Measurements from ENCODE around the gene TIMP2.
A peak's percentile ranks its signal among the peaks of the same experiment; 100 is the strongest.
"Not testable (repeated sequence)": the region's sequence is repeated elsewhere in the genome, so short reads cannot be mapped to it uniquely, and the experiment has no call there.

TIMP2 gene

DNA sequence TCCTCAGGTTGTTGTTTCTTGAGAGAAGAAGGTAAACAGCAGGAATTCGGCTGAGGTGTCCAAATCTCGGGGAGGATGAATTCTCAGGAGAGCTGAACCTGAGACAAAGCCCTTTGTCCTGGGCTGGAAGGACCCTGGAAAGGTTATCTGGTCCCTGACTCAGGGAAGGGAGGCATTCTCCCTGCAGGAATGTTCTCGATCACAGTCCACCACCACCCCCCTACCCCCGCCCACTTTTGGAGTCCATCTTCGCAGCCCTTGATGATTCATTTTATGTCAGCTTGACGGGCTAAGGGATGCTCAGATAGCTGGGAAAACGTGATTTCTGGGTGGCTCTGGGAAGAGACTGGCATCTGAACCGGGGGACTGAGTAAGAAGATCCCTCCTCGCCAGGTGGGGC, 20.8 kb downstream of the TIMP2 start:
- no peak for DNase-seq

DNA sequence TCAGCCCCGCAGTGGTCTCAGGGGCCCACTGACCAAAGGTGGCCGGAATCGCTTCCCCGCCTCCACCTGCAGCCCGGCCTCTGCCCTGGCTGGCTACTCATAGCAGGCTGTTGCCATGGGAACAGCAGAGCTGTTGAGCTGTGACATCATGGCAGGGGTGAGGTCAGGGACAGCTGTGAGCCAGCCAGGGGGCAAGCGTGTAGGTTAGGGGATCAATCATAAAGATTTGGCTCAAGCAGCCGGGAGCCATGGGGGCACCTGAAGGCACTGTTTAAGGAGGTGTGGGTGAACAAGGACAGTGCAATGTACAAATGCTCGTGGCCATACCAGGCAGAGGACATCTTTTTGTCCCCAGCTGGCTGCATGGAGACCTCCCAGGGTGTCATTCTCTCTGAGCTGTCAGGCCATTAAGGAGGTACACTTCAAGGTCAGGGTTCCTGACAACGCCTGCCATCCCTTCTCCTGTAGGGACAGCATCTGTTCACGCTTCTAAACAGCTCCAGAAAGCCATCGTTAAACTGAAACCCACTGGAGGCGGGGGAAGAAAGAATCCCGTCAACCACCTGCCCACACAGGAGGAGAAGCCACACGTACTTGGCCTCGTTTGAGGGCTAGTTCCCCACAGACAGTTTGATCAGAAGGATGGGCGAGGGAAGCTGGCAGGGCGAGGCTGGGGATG, 21.9 kb downstream of the TIMP2 start, which contains the start of gene CEP295NL:
TSS of gene CEP295NL (minus strand) at position 101 of the 679 bp plus-strand sequence. CDS start 1,373 bp downstream, outside the sequence.
- peak; percentile 93 to 96 for DNase-seq

DNA sequence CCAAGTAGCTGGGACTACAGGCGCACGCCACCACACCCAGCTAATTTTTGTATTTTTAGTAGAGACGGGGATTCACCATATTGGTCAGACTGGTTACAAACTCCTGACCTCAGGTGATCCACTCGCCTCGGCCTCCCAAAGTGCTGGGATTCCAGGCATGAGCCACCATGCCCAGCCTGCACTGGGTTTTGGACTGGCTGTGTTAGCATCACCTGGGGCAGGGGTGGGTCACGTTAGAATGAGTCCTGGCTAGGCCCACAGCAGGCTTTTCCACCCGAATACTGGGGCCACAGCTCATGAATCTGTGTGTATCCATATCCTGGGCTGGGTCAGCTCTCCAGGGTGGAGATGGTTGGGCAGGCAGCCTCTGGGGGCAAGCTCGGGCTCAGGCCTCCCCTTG, 23.0 kb downstream of the TIMP2 start:
- not testable (repeated sequence) for DNase-seq

DNA sequence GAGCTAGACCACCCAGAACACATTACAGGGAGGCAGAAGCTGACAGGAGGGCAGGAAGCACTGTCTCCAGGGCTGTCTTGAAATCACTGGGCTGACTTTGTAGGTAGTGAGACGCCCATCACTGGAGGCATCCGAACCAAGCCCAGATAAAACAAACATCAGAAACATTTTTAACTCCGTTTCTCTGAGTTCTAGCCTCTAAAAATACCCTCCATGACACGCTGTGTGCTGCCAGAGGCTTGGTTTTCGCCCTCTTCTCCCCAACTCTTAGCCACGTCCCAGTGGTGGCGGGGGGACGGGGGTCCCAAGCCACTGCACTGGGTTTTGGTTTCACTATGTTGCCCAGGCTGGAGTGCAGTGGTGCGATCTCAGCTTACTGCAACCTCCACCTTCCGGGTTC, 23.4 kb downstream of the TIMP2 start:
- DNase-seq: no peak

DNA sequence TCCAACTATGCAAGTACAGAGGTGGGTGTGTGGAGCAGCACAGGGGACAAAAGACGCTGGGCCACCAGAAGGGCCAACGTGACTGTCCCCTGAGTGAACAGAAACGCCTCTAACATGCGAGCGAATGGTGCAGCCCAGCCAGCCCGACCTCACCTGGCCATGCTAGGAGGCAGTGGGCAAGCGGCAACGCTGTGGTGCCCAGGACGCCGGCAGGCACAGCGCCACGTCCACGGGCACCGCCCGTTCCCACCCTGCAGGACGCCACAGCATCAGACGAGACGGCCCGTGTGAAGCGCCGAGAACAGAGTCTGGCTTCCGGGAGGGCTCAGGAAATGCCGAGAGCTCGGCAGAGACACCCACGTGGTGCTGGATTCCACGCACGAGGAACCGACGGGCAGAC, 24.4 kb downstream of the TIMP2 start:
- DNase-seq: no peak

DNA sequence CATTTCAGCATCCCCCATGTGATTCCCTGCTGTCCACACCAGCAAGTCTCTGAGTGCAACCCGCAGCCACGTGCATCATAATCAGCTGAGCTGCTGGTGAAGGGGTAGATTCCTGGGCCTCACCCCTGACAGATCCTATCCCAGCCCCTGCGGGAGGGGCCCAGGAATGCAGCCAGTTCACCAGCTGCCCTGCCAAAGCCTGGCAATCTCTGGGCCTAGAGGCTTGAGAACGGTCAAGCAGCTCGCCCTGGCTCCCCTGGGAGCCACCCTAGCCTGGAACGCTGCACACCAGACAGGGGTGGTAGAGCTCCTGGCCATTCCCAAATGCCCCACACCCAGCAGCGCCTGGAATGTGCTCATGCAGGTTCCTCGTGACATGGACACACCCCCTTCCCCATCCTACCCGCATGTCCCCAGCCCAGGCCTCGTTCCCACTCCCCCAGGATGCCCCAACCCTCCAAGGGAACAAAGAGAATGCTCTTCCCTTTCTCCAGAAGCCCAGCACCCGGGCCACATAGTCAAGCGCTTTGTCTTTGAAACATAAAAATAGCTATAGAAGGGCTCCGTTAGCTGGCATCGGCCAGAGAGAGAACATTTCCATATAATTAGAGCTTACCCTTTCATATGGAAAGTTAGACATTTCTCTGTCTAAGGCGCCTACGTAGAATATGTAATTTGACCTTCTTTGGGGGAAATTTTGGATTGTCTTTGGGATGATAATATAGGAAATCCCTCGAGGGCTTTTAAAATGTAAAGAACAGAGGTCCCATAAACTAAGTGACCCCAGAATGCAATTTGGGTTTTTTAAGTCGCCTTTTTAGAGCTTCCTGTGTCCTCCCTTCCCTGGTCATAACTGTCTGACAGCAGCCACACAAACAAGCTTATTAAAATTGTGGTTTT, 25.6 kb downstream of the TIMP2 start:
- no peak for DNase-seq

DNA sequence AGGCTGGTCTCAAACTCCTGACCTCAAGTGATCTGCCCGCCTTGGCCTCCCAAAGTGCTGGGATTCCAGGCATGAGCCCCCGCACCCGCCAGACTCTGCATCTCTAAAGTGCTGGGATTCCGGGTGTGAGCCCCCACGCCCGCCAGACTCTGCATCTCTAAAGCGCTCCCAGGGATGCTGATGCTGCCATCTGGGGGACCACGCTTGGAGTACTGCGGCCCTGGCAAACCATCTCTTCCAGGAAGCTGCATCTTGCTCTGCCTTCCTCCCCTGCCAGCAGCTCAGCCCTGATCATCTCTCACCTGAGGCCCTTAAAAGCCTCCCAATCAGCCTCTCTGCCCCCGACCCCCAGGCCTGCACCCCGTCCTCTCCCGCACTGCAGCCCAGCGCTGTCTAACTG, 26.2 kb downstream of the TIMP2 start:
- no peak for DNase-seq

DNA sequence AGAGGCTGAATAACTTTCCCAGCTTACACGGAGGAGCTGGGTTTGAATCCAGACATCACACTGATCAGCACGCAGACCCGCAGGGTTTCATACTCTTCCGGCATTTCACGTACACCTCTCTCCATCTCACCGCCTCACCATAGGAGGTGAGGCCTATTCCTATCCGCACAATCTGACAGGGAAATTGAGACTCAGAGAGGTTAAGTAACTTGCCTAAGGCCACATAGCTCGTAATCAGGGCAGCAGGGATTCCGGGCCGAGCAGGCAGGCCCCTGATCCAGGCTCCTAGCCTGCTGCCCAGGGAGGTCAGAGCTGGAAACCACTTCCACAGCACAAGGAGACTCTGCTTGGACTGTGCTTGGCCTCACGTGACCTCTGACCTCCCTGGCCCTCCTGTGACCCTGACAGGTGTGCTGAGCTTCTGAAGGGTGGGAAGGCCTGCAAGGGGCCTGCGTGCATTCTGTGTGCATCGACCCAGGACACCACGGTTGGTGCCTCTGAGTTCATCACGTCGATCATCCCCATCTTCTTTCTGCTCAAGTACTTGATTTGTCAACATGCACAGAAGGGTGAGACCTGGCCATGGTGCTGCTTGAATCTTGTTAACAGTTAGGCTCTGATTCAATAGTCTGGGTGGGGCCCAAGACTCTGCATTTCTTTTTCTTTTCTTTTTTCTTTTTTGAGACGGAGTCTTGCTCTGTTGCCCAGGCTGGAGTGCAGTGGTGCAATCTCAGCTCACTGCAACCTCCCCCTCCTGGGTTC, 26.9 kb downstream of the TIMP2 start:
- DNase-seq: no peak

DNA sequence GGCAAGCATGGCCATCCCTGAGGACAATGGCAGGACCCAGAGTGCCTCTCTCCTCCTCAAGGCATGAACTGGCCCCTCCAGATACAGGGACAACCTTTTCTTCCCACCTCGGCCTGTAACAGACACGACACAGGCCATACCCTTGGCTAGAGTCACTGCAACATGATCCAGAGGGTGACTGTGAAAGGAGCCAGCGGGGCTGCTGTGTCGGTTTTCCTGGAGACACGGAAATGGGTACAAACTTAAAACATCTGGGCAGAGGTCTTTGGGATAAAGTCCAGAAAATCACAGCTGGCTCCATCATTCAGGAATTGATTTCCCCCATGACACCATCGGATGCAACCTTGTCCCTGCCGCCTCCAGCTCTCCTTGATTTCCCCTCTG, 27.5 kb downstream of the TIMP2 start:
- no peak for DNase-seq

DNA sequence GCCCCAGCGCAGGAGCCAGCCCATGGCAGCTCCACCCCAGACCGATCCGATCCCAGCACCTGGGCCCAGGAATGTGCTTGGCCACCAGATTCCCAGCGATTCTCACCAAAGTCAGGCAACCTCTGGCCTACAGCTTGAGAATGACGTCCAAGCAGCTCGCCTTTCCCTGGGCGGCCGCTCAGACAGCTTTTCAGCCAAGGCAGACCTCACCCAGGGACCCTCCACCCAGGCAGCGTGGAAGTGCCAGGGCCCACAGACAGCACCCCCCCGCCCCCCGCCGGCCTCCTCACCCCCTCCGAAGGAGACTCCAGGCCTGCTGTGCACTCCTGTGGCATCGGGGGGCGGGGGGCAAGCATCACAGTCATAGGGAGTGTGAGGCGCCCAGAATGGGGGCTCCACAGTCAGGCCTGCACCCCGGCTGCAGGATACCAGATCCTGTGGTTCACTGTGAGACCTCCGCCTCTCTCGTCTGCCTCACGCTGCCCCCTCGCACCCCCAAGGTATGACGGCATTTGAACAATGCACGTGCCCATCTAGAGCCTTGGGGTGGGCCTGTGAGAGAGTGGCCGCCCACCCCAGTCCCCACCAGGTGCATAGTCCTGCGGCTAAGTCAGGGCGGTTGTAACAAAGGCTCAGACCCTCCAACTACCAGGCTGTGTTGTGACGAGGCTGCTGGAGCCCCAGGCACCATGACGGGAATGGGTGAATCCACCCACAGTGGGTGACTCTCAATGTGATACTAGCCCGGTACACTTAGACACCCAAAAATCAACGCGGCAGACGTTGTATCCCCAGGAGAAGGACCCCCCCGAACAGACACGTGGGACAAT, 28.1 kb downstream of the TIMP2 start:
- DNase-seq: no peak

DNA sequence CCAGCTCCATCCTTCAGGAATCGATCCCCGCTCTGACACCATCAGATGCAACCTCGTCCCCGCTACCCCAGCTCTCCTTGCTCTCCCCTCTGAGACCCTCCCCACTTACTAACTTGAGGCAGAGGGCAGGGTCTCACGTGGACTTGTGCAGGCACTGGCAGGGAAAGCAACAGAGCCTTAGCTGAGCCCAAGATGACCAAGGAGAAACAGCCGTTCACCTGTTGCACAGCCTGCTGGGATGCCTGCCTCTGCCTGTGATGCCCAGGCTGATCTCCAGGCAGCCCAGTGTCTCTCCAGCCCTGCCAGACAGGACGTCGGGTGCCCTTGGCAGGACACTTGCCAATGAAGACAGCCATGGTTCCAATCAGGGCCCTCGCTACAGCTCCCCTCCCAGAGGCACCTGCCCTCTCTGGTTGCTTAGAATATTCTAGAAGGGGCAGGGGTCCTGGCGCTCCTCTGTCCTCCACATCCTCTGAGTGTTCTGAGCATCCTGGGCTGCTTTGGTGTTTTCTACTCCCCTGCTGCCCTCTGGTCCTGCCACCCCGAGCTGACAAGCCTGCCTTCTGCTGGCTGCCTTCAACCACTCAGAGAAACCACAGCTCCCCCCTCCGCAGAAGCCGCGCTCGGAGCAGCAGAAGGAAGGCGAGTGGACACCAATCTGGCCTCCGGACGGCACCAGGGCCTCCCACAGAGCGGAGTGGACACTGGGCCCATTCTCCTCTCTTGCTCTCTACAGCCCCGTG, 28.9 kb downstream of the TIMP2 start:
- DNase-seq: no peak

DNA sequence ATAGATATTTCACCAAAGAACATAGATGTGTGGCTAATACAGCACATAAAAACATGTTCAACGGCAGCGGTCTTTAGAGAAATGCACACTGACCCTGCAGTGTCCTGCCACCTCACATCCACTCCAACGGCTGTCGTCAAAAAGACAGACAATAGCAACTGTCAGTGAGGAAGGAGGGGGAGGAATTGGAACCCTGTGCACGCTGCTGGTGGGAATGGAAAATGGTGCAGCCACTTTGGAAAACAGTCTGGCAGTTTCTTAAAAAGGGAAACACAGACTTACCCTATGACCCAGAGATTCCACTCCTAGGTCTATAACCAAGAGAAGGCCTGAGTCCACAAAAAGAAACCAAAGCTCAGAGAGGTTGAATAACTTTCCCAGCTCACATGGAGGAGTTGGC, 29.9 kb downstream of the TIMP2 start:
- DNase-seq: no peak

DNA sequence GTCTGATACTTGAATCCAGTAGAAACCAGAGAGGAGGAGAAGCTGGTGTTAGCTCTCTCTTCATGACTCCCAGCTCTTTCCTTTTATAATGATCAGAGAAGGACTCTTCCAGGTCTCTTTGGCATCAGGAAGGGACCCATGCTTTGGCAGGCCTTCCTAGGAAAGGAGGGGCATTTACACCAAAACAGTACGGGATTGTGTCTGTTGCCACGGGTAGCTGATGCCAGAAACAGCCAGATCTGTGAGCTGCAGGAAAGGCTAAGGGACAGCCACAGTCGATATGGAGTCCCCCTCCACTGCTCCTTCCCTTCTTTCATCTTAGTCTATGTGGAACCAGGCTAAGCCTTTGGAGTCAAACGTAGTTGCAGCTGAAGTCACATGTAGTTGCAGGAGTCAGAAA, 31.5 kb downstream of the TIMP2 start:
- no peak for DNase-seq

DNA sequence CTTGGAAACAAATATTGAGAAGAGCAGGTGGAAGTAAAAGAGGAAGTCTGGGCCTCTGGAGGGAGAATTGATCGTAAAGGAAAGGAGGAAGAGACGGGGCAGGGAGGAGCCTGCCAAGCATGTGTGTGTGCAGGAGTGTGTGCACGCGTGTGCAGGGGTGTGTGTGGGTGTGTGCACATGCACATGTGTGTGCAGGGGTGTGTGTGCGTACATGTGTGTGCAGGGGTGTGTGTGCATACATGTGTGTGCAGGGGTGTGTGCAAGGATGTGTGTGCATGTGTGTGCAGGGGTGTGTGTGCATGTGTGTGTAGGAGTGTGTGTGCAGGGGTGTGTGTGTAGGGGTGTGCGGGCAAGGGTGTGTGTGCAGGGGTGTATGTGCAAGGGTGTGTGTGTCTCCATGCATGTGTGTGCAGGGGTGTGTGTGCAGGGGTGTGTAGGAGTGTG, 32.2 kb downstream of the TIMP2 start:
- DNase-seq: no peak

DNA sequence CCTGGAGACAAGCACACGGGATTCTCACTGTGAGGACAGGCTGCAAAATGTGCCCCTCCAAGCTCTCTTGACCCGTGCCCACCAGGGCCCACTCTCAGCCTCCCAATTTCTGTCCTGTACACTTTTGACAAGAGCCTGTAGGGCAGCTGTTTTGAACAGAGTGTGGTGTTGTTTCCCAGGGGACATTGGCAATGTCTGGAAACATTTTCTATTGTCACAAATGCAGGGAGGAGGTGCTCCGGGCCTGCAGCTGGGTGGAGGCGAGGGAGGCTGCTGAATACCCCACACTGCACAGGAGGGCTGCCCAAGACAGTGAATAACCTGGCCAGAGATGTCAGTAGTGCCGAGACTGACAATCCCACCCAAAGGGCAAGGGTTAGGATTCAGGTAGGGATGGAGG, 32.7 kb downstream of the TIMP2 start:
- DNase-seq: no peak

DNA sequence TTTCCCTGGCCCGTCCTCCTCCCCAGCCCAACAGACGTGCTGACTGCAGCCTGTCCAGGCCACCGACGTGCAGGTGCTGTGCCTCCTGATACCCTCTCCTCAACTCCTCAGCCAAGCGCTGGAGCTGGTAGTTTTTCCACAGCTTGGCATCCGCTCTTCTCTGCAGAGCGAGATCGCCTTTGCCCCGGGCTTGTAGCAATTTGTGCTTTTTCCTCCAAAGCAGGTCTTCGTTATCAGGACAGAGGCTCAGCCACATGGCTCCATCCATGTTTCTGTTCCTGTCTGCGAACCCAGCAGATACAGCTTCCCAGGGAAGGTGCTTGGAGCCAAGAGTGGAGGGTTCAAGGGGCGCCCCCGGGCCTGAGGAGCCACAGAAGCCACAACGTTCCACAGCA, 33.1 kb downstream of the TIMP2 start:
- no peak for DNase-seq

DNA sequence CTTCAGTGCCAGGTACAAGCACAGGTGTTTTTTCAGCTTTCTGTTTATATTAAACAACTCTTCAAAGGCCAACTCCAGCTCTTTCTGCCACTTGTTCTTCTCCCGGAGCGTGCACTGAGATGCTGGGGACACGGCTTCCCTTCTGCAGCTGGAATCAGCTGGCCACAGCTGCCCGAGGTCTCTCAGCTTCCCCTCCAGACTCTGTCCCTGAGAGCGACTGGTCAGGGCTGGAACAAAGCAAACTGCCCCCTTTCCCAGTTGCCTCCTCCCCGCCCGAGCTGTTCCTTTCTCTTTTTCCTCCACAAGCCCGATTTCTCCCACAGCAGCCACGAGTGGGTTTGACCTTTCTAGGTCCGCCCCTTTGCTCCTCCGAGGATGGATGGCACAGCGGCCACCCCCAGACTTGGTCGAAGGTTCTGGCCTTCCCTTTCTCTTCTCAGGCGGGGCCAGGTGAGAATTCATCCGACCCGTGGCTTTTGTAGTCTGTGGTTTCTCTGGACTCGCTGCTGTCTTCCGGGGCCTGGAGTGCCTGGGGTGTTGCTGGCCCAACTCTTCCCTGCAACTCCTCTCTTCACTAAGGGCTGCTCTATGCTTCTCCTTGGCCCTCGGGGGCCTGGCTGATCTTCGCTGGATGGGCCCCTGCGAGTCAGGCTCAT, 33.7 kb downstream of the TIMP2 start:
- no peak for DNase-seq

DNA sequence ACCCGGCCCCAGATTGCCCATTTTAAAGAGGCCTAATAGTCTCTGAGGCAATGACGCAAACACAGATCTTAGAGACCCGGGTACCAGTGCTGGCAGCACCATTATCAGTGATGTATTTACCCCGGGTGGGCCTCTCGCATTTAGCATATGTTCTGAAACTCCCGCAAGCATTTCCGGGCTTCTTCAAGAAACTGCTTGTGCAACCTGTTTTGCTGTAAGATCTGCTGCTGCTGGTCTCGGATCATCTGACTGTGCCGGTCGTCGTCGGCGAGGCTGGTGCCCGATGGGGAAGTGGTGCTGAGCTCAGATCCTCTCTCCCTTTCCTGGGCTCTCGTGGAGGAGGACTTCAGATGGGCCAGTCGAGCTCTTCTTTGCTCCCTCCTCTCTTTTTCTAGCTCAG, 34.7 kb downstream of the TIMP2 start:
- no peak for DNase-seq

DNA sequence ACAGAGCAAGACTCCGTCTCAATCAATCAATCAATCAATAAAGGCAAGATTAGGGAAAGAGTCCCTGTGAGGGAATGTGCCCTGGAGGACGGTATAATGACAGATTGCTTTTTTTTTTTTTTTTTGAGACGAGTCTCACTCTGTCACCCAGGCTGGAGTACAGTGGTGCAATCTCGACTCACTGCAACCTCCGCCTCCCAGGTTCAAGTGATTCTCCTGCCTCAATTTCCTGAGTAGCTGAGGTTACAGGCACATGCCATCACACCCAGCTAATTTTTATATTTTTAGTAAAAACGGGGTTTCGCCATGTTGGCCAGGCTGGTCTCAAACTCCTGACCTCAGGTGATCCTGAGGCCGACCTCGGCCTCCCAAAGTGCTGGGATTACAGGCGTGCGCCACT, 35.1 kb downstream of the TIMP2 start:
- not testable (repeated sequence) for DNase-seq

DNA sequence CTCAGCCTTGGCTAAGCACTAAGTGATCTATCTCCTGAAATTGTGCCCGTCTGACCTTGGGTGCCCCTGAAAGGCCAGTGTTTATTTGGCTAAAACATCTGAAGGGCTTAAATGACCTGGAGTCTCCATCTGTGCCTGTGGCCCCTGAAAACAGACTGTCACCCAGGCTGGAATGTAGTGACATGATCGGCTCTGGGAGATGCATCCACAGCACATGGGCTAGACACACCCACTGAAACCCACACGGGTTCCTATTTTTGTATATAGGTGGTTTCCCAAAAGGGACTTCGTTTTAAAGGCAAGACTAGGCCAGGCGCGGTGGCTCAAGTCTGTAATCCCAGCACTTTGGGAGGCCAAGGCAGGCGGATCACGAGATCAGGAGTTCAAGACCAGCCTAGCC, 35.7 kb downstream of the TIMP2 start:
- DNase-seq: no peak

DNA sequence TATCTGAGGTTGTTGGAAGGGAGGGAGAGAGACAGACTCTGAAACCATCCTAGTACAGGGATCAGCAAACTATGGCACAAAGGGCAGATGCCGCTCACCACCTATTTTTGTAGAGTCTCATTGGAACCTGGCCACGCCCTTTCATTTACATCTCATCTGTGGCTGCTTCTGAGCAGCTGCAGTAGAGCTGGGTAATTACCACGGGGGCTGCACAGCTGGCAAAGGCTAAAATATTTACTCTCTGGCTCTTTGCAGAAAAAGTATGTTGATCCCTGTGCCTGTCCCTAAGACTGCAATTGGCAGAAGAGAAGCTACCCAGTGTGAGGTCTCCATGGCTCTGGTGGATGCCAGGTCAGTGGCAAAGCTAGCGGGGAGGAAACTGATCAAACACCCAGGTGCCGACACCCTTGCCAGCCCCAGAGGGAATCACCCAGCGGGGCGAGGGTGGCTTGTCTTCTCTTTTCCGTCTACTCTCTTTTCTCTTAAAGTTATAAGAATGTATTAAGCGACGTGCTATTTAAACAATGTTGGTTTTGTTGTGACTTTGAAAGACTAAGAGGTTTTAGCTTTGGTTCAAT, 36.2 kb downstream of the TIMP2 start:
- no peak for DNase-seq

Measured in SHP77 (cell line).